ENCODE measurements around the gene LOXL3.

LOXL3 gene

DNA sequence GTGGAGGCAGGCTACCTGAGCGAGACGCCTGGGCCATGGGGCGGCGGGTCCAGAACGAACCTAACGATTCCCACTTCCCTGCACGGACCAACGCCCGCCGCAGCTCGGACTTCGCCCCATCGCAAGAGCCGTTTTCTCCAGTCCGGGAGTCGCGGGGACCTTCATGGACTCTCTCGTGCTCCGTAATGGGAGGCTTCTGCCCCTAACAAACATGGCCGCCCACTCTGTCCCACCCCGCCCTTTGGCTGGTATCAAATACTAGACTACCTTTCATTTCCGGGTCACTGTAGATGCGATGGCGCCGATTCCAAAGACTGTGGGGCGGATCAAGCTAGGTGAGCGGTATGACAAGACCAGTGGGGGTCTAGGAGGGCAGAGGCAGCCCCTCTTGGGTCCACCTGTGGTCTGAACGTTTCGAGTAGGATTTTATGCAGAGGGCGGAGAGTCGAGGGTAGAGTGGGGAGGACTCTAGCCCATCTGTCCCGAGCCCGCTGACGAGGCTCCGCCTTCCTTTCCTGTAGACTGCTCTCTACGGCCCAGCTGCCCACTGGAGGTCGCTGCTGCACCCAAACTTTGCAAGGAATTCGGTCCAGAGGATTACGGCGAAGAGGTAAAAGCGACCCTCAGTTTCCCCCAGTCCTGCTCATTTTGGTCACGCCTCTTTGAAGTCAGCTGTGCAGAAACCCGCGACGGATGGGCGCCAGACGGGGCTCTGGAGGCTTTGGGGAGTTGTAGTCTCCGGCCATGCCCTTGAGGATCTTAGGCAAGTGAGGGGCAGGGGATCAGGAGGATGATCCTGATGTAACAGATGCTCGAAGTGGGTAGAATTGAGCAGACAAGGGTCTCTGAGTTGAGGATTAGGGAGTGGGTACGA lies 70.7 kb downstream of the LOXL3 start, which contains the start of the genes CCDC142 and TTC31 (continued):
- TF ChIP-seq, protein P1, sequence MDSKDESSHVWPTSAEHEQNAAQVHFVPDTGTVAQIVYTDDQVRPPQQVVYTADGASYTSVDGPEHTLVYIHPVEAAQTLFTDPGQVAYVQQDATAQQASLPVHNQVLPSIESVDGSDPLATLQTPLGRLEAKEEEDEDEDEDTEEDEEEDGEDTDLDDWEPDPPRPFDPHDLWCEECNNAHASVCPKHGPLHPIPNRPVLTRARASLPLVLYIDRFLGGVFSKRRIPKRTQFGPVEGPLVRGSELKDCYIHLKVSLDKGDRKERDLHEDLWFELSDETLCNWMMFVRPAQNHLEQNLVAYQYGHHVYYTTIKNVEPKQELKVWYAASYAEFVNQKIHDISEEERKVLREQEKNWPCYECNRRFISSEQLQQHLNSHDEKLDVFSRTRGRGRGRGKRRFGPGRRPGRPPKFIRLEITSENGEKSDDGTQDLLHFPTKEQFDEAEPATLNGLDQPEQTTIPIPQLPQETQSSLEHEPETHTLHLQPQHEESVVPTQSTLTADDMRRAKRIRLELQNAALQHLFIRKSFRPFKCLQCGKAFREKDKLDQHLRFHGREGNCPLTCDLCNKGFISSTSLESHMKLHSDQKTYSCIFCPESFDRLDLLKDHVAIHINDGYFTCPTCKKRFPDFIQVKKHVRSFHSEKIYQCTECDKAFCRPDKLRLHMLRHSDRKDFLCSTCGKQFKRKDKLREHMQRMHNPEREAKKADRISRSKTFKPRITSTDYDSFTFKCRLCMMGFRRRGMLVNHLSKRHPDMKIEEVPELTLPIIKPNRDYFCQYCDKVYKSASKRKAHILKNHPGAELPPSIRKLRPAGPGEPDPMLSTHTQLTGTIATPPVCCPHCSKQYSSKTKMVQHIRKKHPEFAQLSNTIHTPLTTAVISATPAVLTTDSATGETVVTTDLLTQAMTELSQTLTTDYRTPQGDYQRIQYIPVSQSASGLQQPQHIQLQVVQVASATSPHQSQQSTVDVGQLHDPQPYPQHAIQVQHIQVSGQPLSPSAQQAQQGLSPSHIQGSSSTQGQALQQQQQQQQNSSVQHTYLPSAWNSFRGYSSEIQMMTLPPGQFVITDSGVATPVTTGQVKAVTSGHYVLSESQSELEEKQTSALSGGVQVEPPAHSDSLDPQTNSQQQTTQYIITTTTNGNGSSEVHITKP (tag by site-specific recombination; IDR thresholded peaks at IDR 0.05): peak; percentile 85
- peak; percentile 84 for TF ChIP-seq SP2 (tag by site-specific recombination; IDR thresholded peaks at IDR 0.05)
- peak; percentile 82; the same call in 1 of the 2 replicates for TF ChIP-seq ZNF501 (tag by site-specific recombination; IDR thresholded peaks at IDR 0.05)
- TF ChIP-seq KLF8 (tag by site-specific recombination; IDR thresholded peaks at IDR 0.05): peak; percentile 94
- peak; percentile 82 for TF ChIP-seq ZNF341 (tag by site-specific recombination; IDR thresholded peaks at IDR 0.05; ENCODE audit: low read depth)
- peak; percentile 64; the same call in 1 of the 2 replicates for TF ChIP-seq ZBTB20 (tag by site-specific recombination; IDR thresholded peaks at IDR 0.05)
- TF ChIP-seq, protein P2, sequence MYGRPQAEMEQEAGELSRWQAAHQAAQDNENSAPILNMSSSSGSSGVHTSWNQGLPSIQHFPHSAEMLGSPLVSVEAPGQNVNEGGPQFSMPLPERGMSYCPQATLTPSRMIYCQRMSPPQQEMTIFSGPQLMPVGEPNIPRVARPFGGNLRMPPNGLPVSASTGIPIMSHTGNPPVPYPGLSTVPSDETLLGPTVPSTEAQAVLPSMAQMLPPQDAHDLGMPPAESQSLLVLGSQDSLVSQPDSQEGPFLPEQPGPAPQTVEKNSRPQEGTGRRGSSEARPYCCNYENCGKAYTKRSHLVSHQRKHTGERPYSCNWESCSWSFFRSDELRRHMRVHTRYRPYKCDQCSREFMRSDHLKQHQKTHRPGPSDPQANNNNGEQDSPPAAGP (tag by site-specific recombination; IDR thresholded peaks at IDR 0.05): peak; percentile 32; the same call in 1 of the 2 replicates
- TF ChIP-seq YY1 (tag by site-specific recombination; IDR thresholded peaks at IDR 0.05): peak; percentile 94
- peak; percentile 51 for TF ChIP-seq GLIS1 (tag by site-specific recombination; IDR thresholded peaks at IDR 0.05)
- no peak for TF ChIP-seq ZNF266 (tag by site-specific recombination; IDR thresholded peaks at IDR 0.05; ENCODE audit: low read depth)
- TF ChIP-seq IKZF3 (tag by site-specific recombination; IDR thresholded peaks at IDR 0.05): 0 out of 2 replicates have a peak, but pooled peaks have one; percentile 35
- TF ChIP-seq, protein P3, sequence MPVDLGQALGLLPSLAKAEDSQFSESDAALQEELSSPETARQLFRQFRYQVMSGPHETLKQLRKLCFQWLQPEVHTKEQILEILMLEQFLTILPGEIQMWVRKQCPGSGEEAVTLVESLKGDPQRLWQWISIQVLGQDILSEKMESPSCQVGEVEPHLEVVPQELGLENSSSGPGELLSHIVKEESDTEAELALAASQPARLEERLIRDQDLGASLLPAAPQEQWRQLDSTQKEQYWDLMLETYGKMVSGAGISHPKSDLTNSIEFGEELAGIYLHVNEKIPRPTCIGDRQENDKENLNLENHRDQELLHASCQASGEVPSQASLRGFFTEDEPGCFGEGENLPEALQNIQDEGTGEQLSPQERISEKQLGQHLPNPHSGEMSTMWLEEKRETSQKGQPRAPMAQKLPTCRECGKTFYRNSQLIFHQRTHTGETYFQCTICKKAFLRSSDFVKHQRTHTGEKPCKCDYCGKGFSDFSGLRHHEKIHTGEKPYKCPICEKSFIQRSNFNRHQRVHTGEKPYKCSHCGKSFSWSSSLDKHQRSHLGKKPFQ (tag by site-specific recombination; IDR thresholded peaks at IDR 0.05): no peak
- peak; percentile 97 for TF ChIP-seq ZBTB17 (tag by site-specific recombination; IDR thresholded peaks at IDR 0.05)
- 0 out of 2 replicates have a peak, but pooled peaks have one; percentile 28 for TF ChIP-seq KLF16 (tag by site-specific recombination; IDR thresholded peaks at IDR 0.05)
- peak; percentile 47; the same call in 1 of the 2 replicates for TF ChIP-seq ZEB2 (tag by site-specific recombination; IDR thresholded peaks at IDR 0.05)
- TF ChIP-seq, protein P4, sequence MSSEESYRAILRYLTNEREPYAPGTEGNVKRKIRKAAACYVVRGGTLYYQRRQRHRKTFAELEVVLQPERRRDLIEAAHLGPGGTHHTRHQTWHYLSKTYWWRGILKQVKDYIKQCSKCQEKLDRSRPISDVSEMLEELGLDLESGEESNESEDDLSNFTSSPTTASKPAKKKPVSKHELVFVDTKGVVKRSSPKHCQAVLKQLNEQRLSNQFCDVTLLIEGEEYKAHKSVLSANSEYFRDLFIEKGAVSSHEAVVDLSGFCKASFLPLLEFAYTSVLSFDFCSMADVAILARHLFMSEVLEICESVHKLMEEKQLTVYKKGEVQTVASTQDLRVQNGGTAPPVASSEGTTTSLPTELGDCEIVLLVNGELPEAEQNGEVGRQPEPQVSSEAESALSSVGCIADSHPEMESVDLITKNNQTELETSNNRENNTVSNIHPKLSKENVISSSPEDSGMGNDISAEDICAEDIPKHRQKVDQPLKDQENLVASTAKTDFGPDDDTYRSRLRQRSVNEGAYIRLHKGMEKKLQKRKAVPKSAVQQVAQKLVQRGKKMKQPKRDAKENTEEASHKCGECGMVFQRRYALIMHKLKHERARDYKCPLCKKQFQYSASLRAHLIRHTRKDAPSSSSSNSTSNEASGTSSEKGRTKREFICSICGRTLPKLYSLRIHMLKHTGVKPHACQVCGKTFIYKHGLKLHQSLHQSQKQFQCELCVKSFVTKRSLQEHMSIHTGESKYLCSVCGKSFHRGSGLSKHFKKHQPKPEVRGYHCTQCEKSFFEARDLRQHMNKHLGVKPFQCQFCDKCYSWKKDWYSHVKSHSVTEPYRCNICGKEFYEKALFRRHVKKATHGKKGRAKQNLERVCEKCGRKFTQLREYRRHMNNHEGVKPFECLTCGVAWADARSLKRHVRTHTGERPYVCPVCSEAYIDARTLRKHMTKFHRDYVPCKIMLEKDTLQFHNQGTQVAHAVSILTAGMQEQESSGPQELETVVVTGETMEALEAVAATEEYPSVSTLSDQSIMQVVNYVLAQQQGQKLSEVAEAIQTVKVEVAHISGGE (tag by site-specific recombination; conservative IDR thresholded peaks at IDR 0.05; ENCODE audit: low read depth): peak; percentile 89
